Endometrium (tissue), 2 donors: ENCODE measurements around the gene BICD1.
"Not testable (repeated sequence)": the region's sequence is repeated elsewhere in the genome, so short reads cannot be mapped to it uniquely, and the experiment has no call there.

ENCODE experiments used
- FAIRE-seq: peaks from 2 replicates; lab custom pipeline; 2012; peaks lifted over from hg19 to GRCh38; lab: Jason Lieb, UNC
- donor health status: control.
- donor health status: control.

BICD1 gene

GRCh38 chr12:32106517-32107358 is at the start of gene BICD1:
BICD1 (plus strand) TSS chr12:32106847; CDS start chr12:32107332, 485 bp downstream.
- no peak for FAIRE-seq

DNA sequence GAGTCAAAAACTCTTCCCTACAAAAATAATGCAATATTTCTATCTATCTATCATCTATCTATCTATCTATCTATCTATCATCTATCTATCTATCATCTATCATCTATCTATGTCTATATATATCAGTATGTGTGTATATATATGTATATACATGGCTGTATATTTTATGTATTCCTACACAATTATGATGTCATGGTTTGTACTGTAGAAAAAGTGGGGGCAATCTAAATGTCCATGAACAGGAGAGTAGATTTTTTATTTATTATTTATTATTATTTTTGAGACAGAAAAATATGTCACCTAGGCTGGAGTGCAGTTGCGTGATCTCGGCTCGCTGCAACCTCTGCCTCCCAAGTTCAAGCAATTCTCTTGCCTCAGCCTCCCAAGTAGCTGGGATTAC is 45.6 kb upstream of the BICD1 start:
- no peak for FAIRE-seq

- no peak for FAIRE-seq
Observed at GRCh38 chr12:32062881-32063280, 43.8 kb upstream of the BICD1 start.

GRCh38 chr12:32063796-32064195 is 42.9 kb upstream of the BICD1 start:
- no peak for FAIRE-seq

GRCh38 chr12:32066206-32066605 is 40.4 kb upstream of the BICD1 start:
- FAIRE-seq, result no peak

- FAIRE-seq, result peak; percentile 86
Observed at GRCh38 chr12:32069071-32069470, 37.6 kb upstream of the BICD1 start.

GRCh38 chr12:32069731-32070130 is 36.9 kb upstream of the BICD1 start:
- FAIRE-seq, result no peak

DNA sequence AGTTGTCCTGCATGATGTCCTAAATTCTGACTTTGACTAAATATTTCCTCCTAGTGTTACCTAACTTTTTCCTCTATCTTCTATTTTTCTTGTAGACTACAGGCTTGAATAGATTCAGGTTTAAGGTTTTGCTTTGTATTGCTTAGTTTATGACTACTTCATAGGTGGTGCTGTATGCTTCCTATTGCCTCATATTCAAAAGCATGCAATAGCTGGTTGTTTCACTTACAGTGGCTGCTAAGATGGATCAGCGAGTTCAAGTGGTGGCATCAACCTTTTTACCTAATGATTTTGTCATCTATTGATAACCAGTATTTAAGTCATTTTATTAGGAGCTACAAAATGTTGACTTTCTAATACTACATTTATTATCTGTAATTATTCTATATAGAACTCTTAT is 36.3 kb upstream of the BICD1 start:
- no peak for FAIRE-seq

DNA sequence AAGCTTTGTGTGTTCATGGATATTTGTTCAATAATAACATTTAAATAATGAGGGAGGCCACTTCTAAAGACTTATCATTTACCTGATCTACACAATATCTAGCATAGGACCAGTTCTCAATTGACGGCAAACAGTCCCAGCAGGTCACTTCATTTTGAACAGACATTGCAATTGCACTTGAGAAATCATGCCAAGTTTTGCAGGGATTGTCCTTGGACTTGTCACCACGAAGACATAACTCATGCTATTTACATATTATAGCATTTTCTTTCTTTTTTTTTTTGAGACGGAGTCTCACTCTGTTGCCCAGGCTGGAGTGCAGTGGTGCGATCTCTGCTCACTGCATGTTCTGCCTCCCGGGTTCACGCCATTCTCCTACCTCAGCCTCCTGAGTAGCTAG is 34.5 kb upstream of the BICD1 start:
- no peak for FAIRE-seq

- no peak for FAIRE-seq
Observed at GRCh38 chr12:32074432-32074831, 32.2 kb upstream of the BICD1 start.

GRCh38 chr12:32076941-32077340 is 29.7 kb upstream of the BICD1 start:
- no peak for FAIRE-seq

DNA sequence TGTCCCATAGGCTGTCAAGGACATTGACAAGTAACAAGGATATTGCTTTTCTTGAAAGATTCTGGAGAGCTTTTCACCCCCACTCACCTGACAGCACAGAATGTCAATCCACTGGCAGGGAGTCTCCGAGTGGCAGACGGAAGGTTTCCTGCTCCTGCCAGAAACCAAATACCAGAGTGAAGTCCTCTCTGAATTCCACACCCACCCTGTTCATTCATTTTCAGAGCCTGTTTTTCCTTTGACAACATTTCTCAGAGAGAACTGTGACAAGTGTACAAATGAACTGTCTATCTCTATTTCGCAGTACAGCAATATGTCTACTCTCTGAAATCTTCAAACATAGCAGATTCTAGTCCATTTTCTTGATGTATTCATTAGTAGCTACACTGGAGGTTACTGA is 26.2 kb upstream of the BICD1 start:
- no peak for FAIRE-seq

DNA sequence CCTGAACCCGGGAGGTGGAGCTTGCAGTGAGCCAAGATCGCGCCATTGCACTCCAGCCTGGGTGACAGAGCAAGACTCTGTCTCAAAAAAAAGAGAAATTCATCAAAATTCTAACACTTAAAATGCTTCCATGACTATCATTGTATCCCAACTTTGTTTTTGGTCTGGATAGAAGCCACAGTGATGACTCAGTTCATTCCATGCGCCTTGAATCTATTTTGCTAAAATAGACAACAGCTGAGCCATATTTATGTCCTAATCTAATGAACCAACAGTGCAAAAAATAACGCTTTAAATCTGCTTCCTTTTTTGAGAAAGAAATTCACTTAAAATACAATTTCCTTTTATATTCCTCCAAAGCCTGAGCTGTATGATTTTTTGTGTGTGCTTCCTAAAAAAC is 23.2 kb upstream of the BICD1 start:
- no peak for FAIRE-seq

- no peak for FAIRE-seq
Observed at GRCh38 chr12:32084017-32084688, 22.5 kb upstream of the BICD1 start.

GRCh38 chr12:32084753-32085152 is 21.9 kb upstream of the BICD1 start:
- no peak for FAIRE-seq

DNA sequence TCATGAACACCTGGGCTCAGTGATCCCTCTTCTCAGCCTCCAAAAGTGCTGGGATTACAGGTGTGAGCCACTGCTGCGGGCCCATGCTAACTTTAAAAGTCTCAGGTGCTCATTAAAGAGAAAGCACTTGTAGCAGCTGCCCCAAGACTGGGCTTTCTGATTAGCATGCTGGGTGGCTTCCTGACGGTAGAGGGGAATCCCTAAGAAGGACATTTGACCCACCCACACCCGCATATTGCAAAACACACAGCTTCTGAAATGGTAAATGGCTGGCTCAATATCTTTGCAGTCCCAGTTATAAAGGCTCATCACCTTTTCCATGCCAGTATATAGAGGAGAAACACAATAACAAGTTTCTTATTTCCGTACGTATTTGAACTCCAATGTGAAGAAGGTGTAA is 19.3 kb upstream of the BICD1 start:
- FAIRE-seq, result no peak

DNA sequence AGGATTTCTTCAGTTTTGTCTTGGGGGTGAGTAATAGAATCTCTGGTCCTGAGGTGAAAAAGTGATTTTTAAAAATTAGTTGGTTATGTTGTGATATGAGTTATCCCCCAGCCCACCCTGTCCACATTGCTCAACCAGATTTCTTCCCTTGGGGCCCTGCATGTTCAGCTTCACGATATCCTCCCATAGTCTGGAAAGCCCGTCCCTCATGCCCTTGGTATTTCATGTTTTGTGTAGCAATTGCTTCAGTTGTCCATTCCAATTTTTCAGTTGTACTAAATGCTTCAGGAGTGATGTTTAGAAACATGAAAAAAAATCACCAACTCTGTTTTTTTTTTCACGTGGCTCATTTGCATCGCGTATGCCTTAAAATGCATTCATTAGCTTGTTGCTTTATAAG is 17.5 kb upstream of the BICD1 start:
- no peak for FAIRE-seq

DNA sequence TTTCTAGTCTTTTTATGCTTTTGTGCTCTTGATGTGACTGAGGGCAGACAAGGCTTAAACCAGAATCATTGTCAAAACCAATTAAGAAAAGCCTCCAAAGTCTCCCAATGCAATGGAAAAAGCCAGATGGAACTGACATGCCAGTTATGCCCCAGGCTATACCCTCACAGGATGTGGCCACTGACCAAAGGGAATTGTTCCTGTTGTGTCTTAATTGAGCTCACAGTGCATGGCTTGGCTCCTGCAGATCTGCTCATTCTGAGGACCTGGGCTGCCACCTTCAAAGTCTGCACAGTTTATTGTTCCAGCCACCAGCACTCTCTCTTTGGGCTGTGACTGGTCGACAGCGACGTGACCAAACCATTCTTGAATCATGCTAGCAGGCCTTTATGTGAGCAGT is 17.1 kb upstream of the BICD1 start:
- FAIRE-seq, result no peak

DNA sequence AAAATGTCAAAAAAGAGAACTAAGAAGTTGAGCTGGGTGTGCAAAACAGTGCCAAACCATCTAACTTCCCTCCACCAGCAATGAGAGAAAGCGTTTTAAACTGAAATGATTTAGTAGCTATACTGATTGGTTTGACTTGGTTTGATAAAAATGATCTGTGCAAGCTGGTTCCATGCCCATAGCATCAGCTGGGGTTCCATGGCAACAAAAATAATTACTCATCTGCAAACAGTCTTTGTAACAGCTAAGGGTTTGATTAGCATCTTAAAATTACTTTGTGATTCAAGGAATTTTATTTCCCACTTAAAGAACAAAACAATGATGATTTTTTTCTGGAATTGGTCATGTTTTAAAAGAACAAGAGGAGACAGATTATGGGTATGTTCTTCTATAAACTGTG is 15.0 kb upstream of the BICD1 start:
- no peak for FAIRE-seq

GRCh38 chr12:32098112-32098511 is 8.5 kb upstream of the BICD1 start:
- no peak for FAIRE-seq

DNA sequence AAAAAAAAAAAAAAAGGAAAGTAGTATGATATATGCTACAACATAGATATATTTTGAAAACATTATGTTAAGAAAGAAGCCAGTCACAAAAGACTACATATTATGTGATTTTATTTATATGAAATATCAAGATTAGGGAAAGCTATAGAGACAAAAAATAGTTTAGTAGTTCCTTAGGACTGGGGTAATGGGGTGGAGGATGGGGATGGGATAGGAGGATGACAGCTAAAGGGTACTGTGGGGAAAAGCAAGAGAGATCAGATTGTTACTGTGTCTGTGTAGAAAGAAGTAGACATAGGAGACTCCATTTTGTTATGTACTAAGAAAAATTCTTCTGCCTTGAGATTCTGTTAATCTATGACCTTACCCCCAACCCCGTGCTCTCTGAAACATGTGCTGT is 7.4 kb upstream of the BICD1 start:
- FAIRE-seq, result not testable (repeated sequence)

GRCh38 chr12:32100361-32100760 is 6.3 kb upstream of the BICD1 start:
- no peak for FAIRE-seq

DNA sequence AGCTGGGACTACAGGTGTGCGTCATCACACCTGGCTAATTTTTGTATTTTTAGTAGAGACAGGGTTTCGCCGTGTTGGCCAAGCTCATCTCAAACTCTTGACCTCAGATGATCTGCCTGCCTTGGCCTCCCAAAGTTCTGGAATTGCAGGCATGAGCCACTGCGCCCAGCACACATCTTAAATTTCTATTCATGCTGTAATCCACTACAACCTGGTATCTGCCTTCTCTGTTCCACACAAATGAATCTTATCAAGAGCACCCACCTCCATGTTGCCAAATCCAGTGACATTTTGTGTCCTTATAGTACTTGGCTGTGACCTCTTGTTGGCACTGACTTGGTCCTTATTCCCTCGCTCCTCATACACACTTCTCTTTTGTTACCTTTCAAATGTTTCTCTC is 5.8 kb upstream of the BICD1 start:
- FAIRE-seq, result no peak

DNA sequence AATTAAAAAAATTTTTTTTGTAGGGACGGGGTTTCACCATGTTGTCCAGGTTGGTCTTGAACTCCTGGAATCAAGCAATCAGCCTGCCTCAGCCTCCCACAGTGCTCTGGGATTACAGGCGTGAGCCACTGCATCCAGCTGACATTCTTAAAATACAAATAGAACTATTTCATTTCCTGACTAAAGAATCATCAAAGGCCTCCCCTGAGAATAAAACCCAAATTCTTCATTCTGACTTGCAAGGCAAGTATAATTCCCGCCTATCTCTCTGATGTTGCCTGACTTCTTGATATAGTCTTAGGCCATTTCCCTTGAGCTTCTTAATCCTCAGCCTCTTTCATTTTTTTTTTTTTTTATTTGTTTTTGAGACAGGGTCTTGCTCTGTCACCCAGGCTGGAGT is 4.4 kb upstream of the BICD1 start:
- FAIRE-seq, result no peak
